ENCODE data around the gene C12orf75. TPM values are rescaled to one million over a fixed set of nuclear protein-coding genes. Genes with fewer than 3 reads are reported as not detected.

The C12orf75 gene
- total RNA-seq, 2 donors from 2014 or later = 43.7 to 57.0 TPM

DNA sequence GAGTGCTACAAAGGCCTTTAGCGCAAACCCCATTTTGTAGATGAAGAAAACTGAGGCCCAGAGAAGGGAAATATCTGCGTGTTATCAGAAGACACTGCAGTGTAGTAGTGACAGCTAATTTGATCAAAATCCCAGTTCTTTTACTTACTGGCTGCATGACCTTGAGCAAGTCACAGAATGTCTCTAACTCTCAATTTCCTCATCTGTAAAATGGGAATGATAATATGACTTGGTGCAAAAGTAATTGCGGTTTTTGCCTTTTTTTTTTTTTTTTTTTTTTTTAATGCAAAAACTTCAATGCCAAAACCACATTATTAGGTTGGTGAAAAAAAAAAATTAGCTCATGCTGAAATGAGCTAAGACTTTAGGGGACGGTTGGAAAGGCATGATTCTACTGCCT is 69.7 kb downstream of the C12orf75 start:
- Mint-ChIP-seq H3K27ac (no peak overlapping the region), H3K4me1 (no peaks in the 10 kb centered on the region), H3K4me3 (no peak overlapping the region), H3K36me3 (ENCODE audit: low read depth) (no peaks in the 10 kb centered on the region), H3K27me3 (ENCODE audit: insufficient read depth) (peaks cover 4% of the 10 kb centered on the region), H3K9me3 (peaks cover 21% of the 10 kb centered on the region)
- Histone ChIP-seq H3K27me3 (ENCODE audit: control insufficient read depth, insufficient read depth, low read length, poor library complexity, severe bottlenecking) (no peaks in the 10 kb centered on the region), H3K9me3 (ENCODE audit: control insufficient read depth, low read length) (peaks cover 24% of the 10 kb centered on the region), H3K27ac (ENCODE audit: low read depth, low read length) (no peak overlapping the region), H3K36me3 (ENCODE audit: control insufficient read depth, insufficient read depth, low read length) (no peaks in the 10 kb centered on the region), H3K4me1 (ENCODE audit: control insufficient read depth, insufficient read depth, low read length) (no peaks in the 10 kb centered on the region), H3K9ac (ENCODE audit: extremely low read depth, low read length, poor library complexity, severe bottlenecking) (no peak overlapping the region), H3K4me3 (ENCODE audit: low read length) (no peak overlapping the region)
- no peak for DNase-seq
- TF ChIP-seq, protein P1, sequence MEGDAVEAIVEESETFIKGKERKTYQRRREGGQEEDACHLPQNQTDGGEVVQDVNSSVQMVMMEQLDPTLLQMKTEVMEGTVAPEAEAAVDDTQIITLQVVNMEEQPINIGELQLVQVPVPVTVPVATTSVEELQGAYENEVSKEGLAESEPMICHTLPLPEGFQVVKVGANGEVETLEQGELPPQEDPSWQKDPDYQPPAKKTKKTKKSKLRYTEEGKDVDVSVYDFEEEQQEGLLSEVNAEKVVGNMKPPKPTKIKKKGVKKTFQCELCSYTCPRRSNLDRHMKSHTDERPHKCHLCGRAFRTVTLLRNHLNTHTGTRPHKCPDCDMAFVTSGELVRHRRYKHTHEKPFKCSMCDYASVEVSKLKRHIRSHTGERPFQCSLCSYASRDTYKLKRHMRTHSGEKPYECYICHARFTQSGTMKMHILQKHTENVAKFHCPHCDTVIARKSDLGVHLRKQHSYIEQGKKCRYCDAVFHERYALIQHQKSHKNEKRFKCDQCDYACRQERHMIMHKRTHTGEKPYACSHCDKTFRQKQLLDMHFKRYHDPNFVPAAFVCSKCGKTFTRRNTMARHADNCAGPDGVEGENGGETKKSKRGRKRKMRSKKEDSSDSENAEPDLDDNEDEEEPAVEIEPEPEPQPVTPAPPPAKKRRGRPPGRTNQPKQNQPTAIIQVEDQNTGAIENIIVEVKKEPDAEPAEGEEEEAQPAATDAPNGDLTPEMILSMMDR (conservative IDR thresholded peaks at IDR 0.05) = no peak
- 83 to 95% methylated on average over 1 to 3 of the region's 4 CpGs for WGBS, 2 experiments (ENCODE audit: insufficient coverage in 1 of 2, insufficient read length in 1 of 2)

DNA sequence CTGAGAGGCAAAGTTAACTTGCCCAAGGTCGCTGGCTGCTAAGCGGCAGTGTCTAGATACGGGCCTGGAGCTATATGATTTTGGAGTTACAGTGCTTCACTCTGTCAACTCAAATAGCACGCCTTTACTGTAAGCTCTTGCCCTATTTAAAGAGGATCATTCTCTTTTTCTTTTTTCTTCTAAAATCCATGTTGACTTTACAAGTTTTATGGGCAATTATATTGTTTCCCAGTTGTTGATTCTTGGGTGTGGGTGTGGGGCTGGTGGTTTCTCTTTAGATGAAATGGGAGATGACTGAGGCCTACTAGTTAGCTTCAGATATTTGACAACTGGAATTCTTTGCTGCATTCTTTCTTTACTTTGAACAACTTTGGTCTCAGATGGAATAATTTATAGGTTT is 70.7 kb downstream of the C12orf75 start:
- TF ChIP-seq, protein P1 (conservative IDR thresholded peaks at IDR 0.05) = no peak
- H3K4me1 ChIP-seq (ENCODE audit: control insufficient read depth, insufficient read depth, low read length) = no peaks in the 10 kb centered on the region
- 91 to 100% methylated on average over 3 to 4 of the region's 4 CpGs for WGBS, 2 experiments (ENCODE audit: insufficient coverage in 1 of 2, insufficient read length in 1 of 2)
- no peaks in the 10 kb centered on the region for H3K27me3 ChIP-seq (ENCODE audit: control insufficient read depth, insufficient read depth, low read length, poor library complexity, severe bottlenecking)
- H3K9me3 Mint-ChIP-seq = peaks cover 25% of the 10 kb centered on the region
- no peak overlapping the region for H3K4me3 Mint-ChIP-seq
- H3K9ac ChIP-seq (ENCODE audit: extremely low read depth, low read length, poor library complexity, severe bottlenecking) = no peak overlapping the region
- no peaks in the 10 kb centered on the region for H3K36me3 ChIP-seq (ENCODE audit: control insufficient read depth, insufficient read depth, low read length)
- no peak overlapping the region for H3K4me3 ChIP-seq (ENCODE audit: low read length)
- no peaks in the 10 kb centered on the region for H3K36me3 Mint-ChIP-seq (ENCODE audit: low read depth)
- no peak for DNase-seq
- H3K27ac Mint-ChIP-seq = no peak overlapping the region
- H3K27ac ChIP-seq (ENCODE audit: low read depth, low read length) = no peak overlapping the region
- peaks cover 4% of the 10 kb centered on the region for H3K27me3 Mint-ChIP-seq (ENCODE audit: insufficient read depth)
- H3K9me3 ChIP-seq (ENCODE audit: control insufficient read depth, low read length) = peaks cover 24% of the 10 kb centered on the region
- no peaks in the 10 kb centered on the region for H3K4me1 Mint-ChIP-seq

DNA sequence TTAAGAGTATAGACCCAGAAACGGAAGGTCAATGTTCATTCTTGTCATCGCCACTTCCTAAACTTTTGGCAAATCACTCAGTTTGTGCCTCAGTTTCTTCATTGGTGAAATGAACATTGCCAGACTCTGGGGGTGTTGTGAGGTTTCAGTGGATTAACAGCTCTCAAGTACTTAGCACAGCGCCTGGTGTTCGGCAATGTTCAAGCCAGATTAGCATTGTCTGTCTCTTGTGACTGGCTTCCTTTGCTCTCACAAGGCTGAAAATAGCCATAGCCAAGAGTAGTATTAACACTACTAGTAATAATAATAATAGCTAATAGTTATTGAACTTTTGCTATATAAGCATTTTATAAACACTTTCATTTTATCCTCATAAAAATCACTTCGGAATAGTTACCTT is 71.9 kb downstream of the C12orf75 start:
- no peak overlapping the region for H3K4me3 Mint-ChIP-seq
- Histone ChIP-seq H3K27me3 (ENCODE audit: control insufficient read depth, insufficient read depth, low read length, poor library complexity, severe bottlenecking) (no peaks in the 10 kb centered on the region), H3K27ac (ENCODE audit: low read depth, low read length) (no peak overlapping the region), H3K4me1 (ENCODE audit: control insufficient read depth, insufficient read depth, low read length) (no peaks in the 10 kb centered on the region), H3K4me3 (ENCODE audit: low read length) (no peak overlapping the region), H3K9ac (ENCODE audit: extremely low read depth, low read length, poor library complexity, severe bottlenecking) (no peak overlapping the region), H3K9me3 (ENCODE audit: control insufficient read depth, low read length) (peaks cover 24% of the 10 kb centered on the region), H3K36me3 (ENCODE audit: control insufficient read depth, insufficient read depth, low read length) (no peaks in the 10 kb centered on the region)
- H3K4me1 Mint-ChIP-seq = no peaks in the 10 kb centered on the region
- H3K36me3 Mint-ChIP-seq (ENCODE audit: low read depth) = no peaks in the 10 kb centered on the region
- TF ChIP-seq, protein P1 (conservative IDR thresholded peaks at IDR 0.05) = no peak
- H3K27ac Mint-ChIP-seq = no peak overlapping the region
- H3K27me3 Mint-ChIP-seq (ENCODE audit: insufficient read depth) = no peaks in the 10 kb centered on the region
- no peak for DNase-seq
- H3K9me3 Mint-ChIP-seq = peaks cover 25% of the 10 kb centered on the region
- WGBS, 2 experiments (ENCODE audit: insufficient coverage in 1 of 2, insufficient read length in 1 of 2) = 95 to 100% methylated on average over 1 to 5 of the region's 5 CpGs
